Measurements from ENCODE around the gene NEUROD2.
"Not testable (repeated sequence)": the region's sequence is repeated elsewhere in the genome, so short reads cannot be mapped to it uniquely, and the experiment has no call there.

The NEUROD2 gene

DNA sequence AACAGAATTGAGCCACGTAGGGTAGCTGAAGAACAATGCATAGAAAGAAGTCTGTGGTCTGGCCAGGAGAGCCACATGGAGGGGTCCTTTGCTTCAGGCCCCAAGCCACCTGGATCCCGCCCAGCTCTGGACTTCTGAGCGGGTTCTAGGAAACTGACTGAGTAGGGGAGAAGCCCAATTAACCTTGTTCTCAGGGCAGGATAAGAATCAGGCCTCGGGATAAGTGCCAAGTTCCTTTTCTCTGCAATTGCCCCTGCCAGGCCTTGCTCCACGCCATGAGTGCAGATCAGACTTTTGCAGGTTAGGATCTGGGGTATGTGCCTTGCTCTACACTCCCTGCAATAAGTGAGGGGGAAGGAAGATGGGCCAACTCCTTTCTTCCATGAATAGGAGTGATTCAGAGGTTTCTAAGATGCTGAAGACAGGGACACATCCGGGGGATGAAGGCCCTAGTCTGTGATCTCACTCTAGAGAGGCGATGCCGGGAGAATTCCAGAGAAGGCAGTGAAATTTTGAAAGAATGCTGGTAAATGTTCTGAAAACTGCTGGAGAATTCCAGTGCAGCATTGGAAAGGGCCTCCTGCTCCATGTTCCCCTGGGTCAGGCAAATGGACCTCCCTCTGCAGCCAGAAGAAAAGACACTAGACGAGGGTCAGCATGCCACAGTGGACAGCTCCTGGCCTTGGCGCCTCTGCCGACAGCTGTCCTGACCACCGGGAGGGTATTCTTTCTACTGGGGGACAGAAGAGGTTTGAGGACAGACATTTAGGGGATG is 5.8 kb downstream of the NEUROD2 start:
- no peak for DNase-seq

DNA sequence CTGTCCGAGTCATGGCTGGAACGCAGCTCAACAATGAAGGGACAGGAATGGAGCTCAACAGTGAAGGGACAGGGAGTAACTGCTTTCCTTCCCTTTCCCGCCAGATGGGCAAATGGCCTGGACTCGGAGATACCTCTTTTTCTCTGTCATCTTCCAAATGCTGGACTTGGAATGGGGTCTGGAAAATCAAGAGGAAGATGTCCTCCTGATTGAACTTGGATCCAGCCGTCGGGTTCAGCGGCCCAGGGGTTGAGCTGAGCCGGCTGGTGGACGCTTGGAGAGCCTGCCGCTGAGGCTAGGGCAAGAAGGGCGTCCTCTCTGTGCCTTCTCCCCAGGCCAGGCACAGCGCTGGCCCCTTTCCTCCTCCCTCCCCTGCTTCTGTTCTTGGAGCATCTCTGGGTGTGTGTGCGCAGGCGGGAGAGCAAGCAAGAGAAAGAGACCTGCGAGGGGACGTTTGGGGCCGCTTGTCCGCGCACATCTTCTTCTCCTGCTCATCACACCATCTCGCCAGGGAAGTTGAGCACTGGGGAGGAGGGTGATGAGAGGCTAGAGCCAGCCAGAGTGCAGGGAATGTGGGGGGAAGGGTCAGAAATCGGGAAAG is 6.6 kb downstream of the NEUROD2 start:
- no peak for DNase-seq

DNA sequence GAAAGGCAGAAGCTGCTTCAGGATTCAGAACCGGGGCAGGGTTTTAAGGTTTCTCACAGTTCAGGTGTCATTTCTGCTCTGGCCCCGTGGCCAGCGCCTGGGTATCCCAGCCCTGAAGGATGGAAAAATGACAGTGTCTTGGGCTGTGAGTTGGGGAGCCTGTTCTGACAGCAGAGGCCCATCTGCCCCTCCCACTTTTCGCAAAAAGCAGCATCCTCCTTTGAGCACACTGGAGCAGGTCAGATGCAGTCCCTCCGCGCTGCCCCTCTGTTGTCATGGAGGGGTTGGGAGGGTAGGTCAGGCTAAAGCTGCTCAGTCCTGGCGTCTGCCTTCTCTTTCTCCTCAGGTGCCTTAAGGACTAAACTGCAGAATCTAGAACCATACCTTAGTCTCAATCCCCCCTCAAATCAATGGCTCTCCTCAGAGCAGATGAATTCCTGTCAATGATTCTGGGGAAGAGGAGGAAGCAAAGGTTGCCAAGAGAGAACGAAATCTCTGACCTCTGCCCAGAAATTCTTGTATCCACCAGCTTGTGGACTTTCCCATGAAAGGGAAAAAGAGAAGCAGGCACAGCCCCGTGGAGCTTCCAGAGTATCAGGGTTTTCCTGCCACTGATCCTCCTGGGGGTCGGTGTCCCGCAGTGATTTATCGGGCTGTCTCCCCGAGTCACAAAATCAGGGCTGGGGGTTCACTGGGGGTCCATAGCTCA is 7.3 kb downstream of the NEUROD2 start:
- DNase-seq: no peak

DNA sequence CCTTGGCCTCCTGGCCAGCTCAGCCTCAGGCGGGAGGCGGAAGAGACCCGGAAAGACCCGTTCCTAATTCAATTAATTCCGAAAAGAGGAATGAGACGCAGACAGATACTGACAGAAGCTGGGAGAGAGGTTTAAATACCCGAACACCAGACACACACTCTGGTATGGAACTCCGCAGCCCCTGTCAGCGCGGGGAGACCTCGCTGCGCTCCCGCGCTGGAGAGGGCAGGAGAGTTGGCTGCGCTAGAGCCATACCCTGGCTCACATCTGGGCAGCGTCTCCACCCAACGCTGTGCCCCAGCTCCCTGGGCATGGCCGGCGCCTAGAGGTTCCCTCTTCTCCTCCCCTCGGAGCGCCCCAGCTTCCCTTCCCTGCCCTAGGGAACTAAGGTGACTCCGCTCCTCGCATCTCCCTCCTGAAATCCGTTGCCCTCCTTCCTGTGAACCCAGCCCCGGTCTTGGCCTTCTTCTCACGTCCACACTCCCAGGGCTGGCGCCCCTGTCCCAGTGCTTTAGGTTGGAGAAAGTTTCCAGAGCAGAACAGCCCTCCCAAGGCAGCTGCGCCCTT is 8.0 kb downstream of the NEUROD2 start:
- no peak for DNase-seq

DNA sequence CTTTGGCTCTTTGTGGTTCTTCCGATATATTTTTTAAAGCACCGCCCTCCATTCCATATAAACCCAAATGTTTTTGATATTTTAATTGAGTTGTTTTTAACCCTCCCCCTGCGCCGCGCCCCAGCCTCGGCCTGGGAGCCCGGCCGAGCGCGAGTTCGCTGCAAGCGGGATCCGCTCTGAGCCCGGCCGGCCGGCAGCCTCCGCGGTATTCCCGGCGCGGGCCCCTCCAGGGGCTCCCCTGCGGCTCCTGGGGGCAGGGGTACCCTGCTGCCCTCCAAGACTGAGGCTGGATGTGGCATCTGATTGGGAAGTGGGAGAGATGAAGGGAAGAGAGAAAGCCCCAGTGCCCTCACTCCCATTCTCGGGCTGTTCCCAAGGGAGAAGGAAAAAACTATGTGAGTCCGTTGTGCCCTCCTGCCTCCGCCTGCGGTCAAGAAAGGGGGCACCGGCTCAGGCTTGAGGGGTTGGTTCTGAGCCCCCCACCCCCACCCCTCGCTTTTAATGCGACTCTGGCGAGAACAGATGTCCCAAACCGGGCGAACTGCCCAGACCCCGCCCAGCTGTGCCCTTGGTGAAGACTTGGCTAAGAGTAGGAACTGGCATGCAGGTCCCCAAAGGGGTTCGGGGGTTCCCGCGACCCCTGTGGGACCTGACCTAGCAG is 8.6 kb downstream of the NEUROD2 start:
- DNase-seq: no peak

DNA sequence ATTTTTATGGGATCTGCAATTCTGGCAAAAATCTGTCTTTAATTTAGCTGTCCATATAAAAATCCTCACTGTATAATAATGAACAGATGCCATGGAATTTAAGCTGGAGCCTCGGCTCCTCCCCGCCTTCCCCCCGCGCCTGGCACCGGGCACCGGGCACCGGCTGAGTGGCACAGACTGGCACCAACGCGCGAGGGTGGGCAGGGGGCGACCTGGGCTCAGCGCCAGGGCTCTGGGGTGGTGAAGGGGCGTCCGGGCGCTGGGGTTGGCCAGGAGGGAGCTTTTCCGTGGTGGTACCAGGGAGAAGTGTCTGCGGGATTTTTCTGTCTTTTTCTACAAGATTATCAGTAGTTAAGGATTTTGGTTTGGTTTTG is 9.1 kb downstream of the NEUROD2 start:
- DNase-seq: no peak

DNA sequence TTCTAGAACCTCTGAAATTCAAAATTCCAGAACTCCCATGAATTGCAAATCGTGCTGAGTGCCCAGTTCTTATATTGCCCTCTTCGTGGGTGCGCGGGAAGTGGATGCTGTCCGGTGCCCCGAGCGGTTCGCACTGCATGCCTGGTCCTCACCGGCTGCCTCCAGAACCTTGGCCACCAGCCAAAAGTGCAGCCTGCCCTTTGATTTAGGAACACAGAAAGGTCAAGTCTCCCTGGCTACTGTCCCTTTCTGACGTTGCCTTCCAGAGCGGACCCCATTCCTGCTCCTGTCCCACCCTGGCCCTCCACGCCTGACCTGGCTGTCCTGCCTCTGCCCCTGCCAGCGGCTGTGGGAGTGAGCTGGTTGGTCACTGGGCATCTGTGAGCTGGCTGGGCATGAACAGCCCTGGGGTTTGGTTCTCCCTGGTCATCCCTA is 9.7 kb downstream of the NEUROD2 start:
- DNase-seq: no peak

DNA sequence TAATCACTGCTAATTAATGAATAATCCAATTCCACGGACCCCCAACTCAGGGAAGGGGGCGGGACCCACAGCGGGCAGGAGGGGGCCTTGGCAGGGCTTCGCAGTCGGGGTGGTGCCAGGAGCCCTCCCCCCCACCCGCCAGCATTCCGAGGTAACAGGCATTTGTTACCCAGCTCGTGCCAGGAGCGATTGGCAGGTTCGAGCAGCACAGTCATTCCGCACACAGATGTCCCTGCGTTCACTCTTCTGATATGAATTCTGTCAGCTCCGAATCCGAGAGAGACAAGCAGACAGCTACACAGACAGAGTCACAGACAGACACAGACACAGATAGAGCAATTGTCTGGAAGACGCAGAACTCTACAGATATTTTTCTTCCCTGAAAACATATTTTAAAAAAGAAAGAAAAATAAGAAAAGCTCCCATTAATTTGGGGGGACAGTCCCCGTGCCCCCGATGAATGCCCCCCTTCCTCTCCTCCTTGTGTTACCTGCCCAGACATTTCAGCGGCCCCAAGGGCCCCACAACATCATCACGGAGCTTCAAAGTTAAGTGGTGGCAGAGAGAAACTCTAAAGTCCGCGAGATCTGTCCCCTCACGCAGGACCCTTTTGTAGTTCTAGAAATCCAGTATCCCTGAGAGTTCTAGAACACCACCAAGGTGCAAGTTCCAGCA is 10.2 kb downstream of the NEUROD2 start:
- DNase-seq: no peak

DNA sequence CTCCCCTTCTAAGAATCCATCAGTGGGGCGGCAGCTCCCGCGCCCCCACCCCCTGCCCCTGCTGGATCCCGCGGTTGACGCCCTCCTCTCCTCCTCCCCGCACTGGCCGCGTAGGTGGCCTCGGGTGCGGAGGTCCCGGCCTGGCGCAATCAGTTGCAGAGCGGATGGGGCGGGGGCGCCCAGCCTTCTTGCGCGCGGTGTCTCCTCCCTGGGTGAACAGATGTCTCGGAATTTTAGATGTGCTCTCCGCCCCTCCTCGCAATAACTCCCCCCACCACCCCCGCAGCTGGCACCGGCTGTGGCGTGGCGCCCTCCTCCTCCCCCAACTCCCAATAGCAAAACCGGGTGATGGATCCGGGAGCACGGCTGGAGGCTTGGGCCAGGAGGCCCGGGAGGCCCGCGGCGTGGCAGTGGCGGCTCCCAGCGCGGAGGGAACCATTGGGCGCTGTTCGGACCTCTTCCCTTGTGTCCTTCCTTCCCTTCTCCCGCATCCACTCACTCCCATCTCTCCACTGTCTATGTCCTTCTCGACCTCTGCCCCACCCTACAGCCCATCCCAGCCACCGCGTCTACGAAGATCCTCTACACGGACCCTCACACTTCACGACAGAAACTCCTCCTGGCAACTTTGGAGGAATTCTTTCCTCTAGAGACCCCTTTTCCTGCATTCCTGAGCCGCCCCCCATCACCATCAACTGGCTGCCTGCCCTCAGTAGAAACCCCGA is 11.0 kb downstream of the NEUROD2 start:
- no peak for DNase-seq

DNA sequence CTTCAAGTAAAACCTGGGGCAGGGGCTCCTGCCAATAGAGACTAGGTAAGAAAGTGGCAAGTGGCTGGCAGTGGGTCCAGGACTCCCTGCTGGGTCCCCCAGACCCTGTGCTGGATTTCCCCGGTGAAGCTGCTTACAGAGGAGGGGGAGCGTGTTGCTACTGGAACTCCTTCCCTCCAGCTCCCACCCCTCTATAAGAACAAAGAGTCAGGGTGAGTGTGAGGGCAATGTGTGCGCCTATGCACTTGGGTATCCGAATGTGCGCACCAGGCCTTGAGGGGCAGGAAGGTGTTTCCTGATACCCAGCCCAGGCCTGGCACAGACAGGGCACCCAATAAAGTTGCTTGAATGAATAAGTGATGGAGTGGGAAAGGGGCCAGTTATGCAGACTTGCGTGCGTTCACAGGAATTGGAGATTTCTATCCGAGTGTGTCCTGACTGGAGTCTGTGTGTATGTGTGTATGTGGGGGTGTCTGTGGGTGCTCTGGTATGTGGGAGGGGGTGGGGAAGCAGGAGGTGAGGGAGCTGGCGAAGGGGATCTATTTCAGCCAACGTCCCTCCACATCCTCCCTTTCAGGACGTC is 11.7 kb downstream of the NEUROD2 start:
- DNase-seq: no peak

DNA sequence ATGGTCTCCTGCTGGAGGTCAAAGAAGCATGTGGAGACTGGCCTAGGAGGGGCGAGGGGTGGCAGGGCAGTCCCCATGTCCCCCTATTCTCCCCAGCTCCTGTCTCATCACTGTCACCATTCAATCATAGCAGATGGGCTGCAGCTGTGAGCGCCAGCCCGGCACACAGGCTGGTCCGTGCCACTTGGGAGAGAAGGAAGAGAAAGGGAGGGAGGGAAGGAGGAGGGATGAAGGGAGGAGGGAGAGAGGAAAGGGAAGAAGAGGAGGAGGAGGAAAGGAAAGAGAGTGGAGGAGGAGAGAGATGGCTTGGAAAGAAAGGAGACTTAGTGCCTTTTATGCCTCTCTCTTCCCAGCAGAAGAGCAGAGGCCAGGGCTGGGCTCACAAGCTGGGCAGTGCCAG is 12.4 kb downstream of the NEUROD2 start:
- no peak for DNase-seq

DNA sequence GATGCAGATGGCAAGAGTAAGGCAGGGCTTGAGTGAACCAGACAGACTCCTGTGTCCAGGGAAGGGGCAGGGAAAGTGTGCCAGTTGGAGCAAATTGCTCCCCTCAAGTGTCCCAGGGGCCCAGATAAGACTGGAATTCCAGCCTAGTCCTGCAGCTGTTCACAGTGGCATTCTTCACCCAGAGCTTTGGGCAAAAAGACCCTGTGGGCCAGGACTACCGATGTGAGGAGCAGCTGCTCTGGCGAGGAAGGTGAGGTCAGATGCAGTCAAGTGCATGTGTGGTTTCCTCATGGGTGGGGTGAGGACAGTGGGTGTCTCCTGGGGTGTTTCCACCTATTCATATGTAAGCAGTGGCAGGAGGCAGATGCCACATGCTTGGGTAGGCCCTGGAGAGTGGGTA is 14.3 kb downstream of the NEUROD2 start:
- no peak for DNase-seq

DNA sequence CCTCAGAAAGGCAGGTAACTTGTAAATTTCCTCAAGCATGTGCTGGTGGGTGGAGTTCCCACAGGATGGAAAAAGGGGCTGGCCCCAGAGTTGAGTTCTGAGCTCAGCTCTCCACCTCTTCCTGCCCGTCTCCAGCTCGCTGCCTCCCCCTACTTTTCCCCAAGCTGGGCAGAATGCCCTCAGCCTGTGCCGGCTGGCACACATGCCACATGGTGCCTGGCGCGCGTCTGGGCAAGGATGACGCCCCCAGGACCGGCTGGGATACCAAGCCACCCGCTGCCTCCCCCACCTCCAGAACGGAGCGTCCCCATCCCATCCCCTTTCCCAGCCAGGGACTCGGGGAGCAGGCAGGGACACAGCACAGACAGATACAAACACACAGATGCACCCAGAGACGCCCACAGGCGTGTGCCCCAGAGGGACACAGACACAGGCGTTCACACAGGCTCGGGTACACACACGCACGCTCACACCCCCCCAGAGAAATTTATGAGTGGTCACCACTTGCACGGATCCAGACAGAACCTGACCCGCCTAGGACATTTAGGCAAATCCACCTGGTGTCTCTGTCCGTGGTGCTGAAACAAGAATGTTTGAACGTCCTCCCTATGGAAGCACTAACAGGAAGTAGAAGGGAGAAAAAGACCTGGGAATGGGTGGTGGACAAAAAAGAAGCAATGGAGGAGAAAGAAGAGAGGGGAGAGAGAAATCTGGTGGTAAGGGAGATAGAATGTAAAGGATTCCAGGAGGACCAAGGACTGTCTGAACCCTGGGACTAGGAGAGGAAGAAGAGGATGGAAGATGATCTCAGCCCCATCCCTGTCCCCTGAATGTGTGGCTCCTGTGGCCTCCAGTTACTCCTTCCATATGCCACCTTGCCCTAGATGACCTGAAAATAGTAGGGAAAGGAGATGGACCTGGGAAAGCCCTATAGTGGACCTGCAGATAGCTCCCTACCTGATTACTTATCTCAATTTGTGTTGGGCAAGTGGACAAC is 15.5 kb downstream of the NEUROD2 start:
- DNase-seq: no peak

DNA sequence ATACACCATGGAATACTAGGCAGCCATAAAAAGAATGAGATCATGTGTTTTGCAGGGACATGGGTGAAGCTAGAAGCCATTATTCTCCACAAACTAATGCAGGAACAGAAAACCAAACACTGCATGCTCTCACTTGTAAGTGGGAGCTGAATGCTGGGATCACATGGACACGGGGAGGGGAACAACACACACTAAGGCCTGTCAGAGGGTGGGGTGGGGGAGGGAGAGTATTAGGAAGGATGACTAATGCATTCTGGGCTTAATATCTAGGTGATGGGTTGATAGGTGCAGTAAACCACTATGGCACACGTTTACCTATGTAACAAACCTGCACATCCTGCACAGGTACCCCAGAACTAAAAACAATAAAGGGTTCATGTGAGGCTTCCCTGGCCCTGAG is 17.5 kb downstream of the NEUROD2 start:
- DNase-seq: not testable (repeated sequence)

DNA sequence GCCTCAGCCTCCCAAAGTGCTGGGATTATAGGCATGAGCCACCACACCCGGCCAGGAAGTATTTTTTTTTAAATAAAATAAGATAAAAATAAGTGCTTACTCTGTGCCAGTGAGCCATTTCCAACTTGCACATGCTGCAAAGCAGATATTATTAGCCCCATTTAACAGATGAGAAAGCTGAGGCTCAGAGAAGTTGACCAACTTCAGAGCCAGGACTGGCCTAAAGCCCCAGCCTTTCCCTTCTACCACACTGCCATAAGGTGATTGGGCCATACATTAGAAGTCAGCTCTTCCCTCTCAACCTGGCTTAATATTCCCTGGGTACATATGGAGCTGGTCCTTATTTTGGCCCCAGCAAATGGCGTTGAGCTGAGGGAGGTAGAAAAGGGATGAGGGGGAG is 25.1 kb downstream of the NEUROD2 start:
- no peak for DNase-seq

DNA sequence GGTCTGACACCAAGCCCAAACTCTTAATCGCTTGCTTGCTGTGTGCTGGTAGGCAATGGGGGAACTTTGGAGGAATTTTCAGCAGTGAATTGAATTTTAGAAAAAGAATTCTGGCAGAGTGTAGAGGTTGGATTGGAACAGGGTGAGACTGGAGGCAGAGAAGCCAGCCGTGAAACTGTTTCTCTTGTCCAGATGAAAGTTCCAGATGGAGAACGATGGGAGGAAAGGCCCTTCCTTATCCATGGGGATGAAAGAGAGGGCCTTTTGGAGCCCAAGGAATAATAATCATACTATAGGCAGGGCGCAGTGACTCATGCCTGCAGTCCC is 26.0 kb downstream of the NEUROD2 start:
- no peak for DNase-seq

DNA sequence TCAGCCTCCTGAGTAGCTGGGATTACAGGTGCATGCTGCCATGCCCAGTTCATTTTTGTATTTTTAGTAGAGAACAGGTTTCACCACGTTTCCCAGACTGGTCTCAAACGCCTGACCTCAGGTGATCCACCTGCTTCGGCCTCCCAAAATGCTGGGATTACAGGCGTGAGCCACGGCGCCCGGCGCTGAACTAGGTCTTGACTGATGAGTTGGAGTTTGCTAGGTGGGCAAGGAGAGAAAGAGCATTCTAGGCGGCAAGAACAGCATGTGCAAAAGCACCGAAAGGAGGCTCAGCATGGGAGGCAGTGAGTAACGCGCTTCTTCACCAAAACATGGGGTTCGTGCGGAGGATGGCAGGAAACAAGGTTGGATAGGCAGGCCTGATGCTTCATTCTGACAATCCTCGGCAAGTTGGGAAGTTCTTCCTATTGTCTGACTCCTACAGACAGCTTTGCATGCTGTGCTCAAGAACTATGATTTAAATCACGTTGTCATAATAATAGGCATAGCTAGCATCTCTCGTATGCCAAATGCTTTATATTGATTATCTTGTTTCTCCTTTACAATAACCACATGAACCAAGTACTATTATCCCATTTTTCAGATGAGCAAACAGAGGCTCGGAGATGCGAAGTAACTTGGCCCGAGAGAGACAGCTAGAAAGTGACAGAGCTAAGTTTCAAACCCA is 26.5 kb downstream of the NEUROD2 start:
- DNase-seq: no peak

DNA sequence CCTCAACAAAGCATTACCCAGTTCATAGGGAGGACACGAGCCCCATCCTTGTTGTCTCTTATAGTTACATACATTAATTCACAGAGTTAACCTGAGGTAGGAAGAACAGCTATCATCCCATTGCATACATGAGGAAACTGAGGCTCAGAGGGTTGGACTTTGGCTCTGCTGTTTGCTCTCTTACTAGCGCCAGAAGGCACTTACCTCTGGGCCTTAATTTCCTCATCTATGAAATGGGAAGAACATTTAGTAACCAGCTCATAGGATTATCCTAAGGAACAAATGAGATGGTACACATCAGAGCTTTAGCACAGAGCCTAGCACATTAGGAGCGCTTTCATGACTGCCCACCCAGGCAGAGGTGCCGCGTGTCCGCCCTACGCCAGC is 27.6 kb downstream of the NEUROD2 start:
- DNase-seq: no peak

DNA sequence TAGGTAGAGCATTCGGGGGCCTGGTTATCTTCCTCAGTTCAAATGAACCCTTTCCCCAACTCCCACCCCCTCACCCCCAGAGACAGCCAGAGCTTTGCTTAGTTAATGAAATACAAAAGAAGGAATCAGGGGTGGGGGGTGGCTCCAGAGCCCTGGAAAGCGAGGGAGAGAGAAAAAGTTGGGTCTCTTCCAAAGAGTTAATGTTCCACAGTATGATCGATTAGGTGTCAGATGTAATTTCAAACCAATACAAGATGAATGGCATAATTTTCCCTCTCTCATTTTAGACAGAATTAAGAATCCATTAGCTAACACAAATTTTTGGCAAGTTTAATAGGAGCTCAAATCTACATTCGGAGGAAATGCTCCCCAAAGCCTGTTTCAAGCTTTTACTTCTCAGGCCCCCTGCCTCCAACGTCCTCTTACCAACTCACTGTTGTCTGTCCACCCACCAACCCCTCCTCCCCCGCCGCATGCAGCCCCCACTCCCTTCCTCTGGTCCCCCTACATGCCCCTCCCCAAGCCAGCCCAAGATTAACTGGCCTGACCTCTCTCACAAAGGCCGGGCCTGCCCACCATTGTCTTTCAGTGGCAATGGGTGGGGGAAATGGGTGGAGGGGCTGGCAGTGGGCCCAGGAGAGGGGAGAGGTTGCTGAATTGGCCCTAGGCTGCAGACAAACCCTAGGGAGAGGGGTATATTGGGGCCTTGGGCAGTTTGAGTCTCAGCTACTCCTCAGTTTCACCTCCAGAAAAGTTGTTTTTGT is 28.2 kb downstream of the NEUROD2 start:
- peak; percentile 64 for DNase-seq

All from retina (tissue), 1 donor.